ENCODE measurements around the gene FGFR3.

The FGFR3 gene

GRCh38 chr4:1824746-1825145 is 31.7 kb downstream of the FGFR3 start:
- peaks cover 58% of the 10 kb centered on the region for H3K36me3 ChIP-seq
- no peak for DNase-seq

GRCh38 chr4:1825326-1825725 is 32.2 kb downstream of the FGFR3 start:
- no peak overlapping the region for H3K4me3 ChIP-seq (ENCODE audit: low read depth, low read length)
- no peaks in the 10 kb centered on the region for H3K27me3 ChIP-seq
- H3K9me3 ChIP-seq, result no peaks in the 10 kb centered on the region
- TF ChIP-seq CTCF (IDR thresholded peaks at IDR 0.05; ENCODE audit: low read depth, low read length), result no peak
- no peak for DNase-seq
- no peaks in the 10 kb centered on the region for H3K4me1 ChIP-seq
- H3K36me3 ChIP-seq, result peaks cover 59% of the 10 kb centered on the region

More at GRCh38 chr4:1824746-1825145, 31.7 kb downstream of the FGFR3 start:
- H3K4me1 ChIP-seq, result no peaks in the 10 kb centered on the region
- H3K27me3 ChIP-seq, result no peaks in the 10 kb centered on the region
- no peaks in the 10 kb centered on the region for H3K9me3 ChIP-seq
- no peak for TF ChIP-seq CTCF (IDR thresholded peaks at IDR 0.05; ENCODE audit: low read depth, low read length)
- H3K4me3 ChIP-seq (ENCODE audit: low read depth, low read length), result no peak overlapping the region

GRCh38 chr4:1826531-1827350 is 33.6 kb downstream of the FGFR3 start:
- no peaks in the 10 kb centered on the region for H3K27me3 ChIP-seq
- no peaks in the 10 kb centered on the region for H3K9me3 ChIP-seq
- H3K4me3 ChIP-seq (ENCODE audit: low read depth, low read length), result no peak overlapping the region
- DNase-seq, result no peak
- peaks cover 62% of the 10 kb centered on the region for H3K36me3 ChIP-seq
- no peak for TF ChIP-seq CTCF (IDR thresholded peaks at IDR 0.05; ENCODE audit: low read depth, low read length)
- H3K4me1 ChIP-seq, result no peaks in the 10 kb centered on the region

- peaks cover 59% of the 10 kb centered on the region for H3K36me3 ChIP-seq
- no peak for DNase-seq
- H3K27me3 ChIP-seq, result no peaks in the 10 kb centered on the region
- no peak for TF ChIP-seq CTCF (IDR thresholded peaks at IDR 0.05; ENCODE audit: low read depth, low read length)
- no peak overlapping the region for H3K4me3 ChIP-seq (ENCODE audit: low read depth, low read length)
- H3K4me1 ChIP-seq, result no peaks in the 10 kb centered on the region
- no peaks in the 10 kb centered on the region for H3K9me3 ChIP-seq
Measured at GRCh38 chr4:1830234-1830633, 37.1 kb downstream of the FGFR3 start.

- TF ChIP-seq CTCF (IDR thresholded peaks at IDR 0.05; ENCODE audit: low read depth, low read length), result no peak
- DNase-seq, result no peak
- Histone ChIP-seq H3K4me1 (no peaks in the 10 kb centered on the region), H3K36me3 (peaks cover 60% of the 10 kb centered on the region), H3K9me3 (no peaks in the 10 kb centered on the region), H3K27me3 (no peaks in the 10 kb centered on the region), H3K4me3 (ENCODE audit: low read depth, low read length) (no peak overlapping the region)
Measured at GRCh38 chr4:1830642-1831228, 37.6 kb downstream of the FGFR3 start.

GRCh38 chr4:1831331-1831730 is 38.2 kb downstream of the FGFR3 start:
- no peak for TF ChIP-seq CTCF (IDR thresholded peaks at IDR 0.05; ENCODE audit: low read depth, low read length)
- no peak overlapping the region for H3K4me3 ChIP-seq (ENCODE audit: low read depth, low read length)
- H3K9me3 ChIP-seq, result no peaks in the 10 kb centered on the region
- H3K27me3 ChIP-seq, result no peaks in the 10 kb centered on the region
- DNase-seq, result no peak
- H3K4me1 ChIP-seq, result no peaks in the 10 kb centered on the region
- H3K36me3 ChIP-seq, result peaks cover 61% of the 10 kb centered on the region
